Stimulated activated effector memory CD8-positive, alpha-beta T cell treated with anti-CD3 and anti-CD28 coated beads, Interleukin-12 subunit alpha, Interleukin-12 subunit beta, amount 100 ng/mL, for 72 hours (primary cell): ENCODE measurements around the gene PKNOX2.

Experiments
- ATAC-seq: fragments of 150-1000 bp; cut with Tn5 transposase; 2 replicates; pipeline ENCODE4 v1.10.0; 2021
- DNase-seq, 2 donors: peaks; one replicate each; pipeline ENCODE4 v3.0.0; 2021 to 2022; ENCODE audit warnings: low spot score in 2 of 2
- H3K27ac Mint-ChIP-seq: one replicate; pipeline ENCODE4 v1.8.0; 2022; ENCODE audit warnings: mild to moderate bottlenecking, mixed read lengths
- H3K36me3 Mint-ChIP-seq: one replicate; pipeline ENCODE4 v1.8.0; 2022; ENCODE audit warnings: mild to moderate bottlenecking, mixed read lengths
- H3K4me1 Mint-ChIP-seq: one replicate; pipeline ENCODE4 v1.8.0; 2022; ENCODE audit warnings: mixed read lengths
- H3K4me3 Mint-ChIP-seq: one replicate; pipeline ENCODE4 v1.8.0; 2022; ENCODE audit warnings: mild to moderate bottlenecking, mixed read lengths
- H3K9me3 Mint-ChIP-seq: one replicate; pipeline ENCODE4 v1.8.0; 2022; ENCODE audit warnings: mixed read lengths

PKNOX2 gene

DNA sequence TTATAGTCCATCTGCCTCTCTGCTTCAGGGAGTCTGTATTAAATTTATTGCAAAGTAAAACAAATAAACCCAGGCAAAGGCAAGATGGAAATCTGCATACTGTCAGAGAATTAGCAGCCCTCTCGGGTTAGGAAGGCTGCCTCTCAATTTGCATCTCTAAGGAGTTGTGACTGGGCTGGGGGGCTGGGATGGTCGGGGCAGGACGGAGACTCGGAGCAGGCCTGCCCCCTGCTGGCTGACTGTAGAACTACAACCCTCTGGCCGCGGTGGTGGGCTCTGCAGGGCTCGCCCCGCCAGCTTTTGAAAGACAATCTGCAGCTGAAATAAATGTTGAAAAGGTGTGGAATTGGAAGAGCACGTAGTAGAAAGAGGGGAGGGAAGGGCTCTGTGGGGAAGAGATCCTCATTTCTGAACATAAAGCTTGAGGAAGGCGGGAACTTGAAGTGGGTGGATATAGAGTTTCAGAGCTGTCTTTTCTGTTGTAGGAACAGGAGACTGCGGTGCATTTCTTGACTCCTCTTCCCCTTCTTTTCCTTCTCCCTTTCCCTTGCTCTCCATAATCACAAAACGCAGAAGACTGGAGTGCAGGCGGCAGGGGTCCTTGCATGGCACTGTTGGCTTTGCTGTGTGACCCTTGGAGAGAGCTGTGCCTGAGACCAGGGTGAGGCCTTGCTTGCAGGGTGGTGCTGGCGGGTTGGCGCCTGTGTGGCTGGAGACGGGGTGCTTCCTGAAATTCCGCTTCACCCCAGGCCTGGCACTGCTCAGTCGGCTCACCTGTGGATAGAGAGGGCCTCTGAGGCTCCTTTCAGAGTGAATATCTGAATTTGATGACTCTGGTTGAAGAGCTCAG lies 22.6 kb upstream of the PKNOX2 start:
- Mint-ChIP-seq H3K9me3 (no peaks in the 10 kb centered on the region), H3K4me3 (no peak overlapping the region), H3K27ac (no peak overlapping the region), H3K36me3 (no peaks in the 10 kb centered on the region), H3K4me1 (peaks cover 8% of the 10 kb centered on the region)
- peak; percentile 65 to 82 for DNase-seq
- ATAC-seq = peak; percentile 80

DNA sequence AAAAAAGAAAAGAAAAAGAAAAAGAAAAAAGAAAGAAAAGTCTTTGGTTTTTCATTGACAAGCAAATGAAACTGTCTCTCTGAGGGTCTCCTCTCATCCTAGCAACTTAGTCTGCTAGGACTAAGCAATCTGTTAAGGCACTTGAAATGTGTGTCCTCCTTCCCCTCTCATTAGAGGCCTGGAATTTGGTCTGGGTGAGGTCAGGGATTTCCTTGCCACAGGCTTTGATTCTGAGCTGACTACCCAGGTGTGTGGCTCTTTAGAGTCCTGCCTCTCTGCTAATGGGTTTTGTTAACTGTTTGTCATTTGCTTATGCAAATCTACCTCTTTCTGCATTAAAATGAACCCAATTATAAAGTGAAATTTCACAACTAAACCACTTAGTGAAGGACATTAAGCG lies 18.3 kb upstream of the PKNOX2 start:
- ATAC-seq = no peak

DNA sequence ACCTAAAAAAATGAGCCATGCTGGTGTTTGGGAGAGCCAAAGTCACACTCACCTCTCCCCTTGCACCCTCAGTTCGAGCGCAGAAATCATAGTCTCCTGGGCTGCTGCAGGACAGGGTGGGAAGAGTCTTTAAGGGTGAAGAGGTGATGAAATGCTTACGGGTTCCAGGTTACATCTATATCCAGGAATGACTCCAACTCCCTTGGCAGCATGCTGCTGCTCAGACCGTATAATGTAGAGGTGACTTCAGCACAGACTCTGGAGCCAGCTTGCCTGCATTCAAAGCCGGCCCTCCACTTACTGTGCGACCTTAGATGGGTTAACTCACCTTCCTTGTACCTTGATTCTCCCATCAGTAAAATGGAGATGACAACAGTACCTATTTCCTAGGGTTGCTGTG lies 17.3 kb upstream of the PKNOX2 start:
- Mint-ChIP-seq H3K9me3 (no peaks in the 10 kb centered on the region), H3K4me3 (no peak overlapping the region), H3K4me1 (no peaks in the 10 kb centered on the region), H3K36me3 (no peaks in the 10 kb centered on the region), H3K27ac (no peak overlapping the region)
- no peak for ATAC-seq
- no peak for DNase-seq

More for the DNA sequence above, 18.3 kb upstream of the PKNOX2 start:
- Mint-ChIP-seq H3K36me3 (no peaks in the 10 kb centered on the region), H3K4me3 (no peak overlapping the region), H3K9me3 (no peaks in the 10 kb centered on the region), H3K4me1 (peaks cover 8% of the 10 kb centered on the region), H3K27ac (no peak overlapping the region)
- DNase-seq = no peak

DNA sequence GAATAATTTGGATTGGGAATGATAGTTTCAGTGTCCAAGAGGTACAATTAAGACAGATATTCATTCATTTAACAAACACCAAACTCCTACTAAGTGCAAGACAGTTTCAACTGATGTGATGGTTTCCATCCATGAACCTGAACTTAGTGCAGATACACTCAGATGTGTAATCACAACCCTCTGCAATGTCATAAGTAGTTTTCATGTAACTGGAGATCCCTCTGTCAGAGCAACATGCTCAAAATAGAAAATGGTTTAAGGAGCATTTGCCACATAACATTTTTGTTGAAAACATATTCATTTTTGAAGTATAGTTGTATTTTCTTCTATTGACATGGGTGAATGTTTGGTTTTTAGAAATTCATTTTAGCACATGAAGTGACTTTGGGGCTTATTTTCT lies 16.5 kb upstream of the PKNOX2 start:
- Mint-ChIP-seq H3K4me1 (no peaks in the 10 kb centered on the region), H3K27ac (no peak overlapping the region), H3K4me3 (no peak overlapping the region), H3K9me3 (no peaks in the 10 kb centered on the region), H3K36me3 (no peaks in the 10 kb centered on the region)
- DNase-seq = no peak
- ATAC-seq = no peak

GRCh38 chr11:125148743-125149142 lies 15.8 kb upstream of the PKNOX2 start:
- no peaks in the 10 kb centered on the region for H3K4me1 Mint-ChIP-seq
- ATAC-seq (no peak), DNase-seq (no peak)
- no peaks in the 10 kb centered on the region for H3K36me3 Mint-ChIP-seq
- H3K27ac Mint-ChIP-seq = no peak overlapping the region
- H3K9me3 Mint-ChIP-seq = no peaks in the 10 kb centered on the region
- H3K4me3 Mint-ChIP-seq = no peak overlapping the region

DNA sequence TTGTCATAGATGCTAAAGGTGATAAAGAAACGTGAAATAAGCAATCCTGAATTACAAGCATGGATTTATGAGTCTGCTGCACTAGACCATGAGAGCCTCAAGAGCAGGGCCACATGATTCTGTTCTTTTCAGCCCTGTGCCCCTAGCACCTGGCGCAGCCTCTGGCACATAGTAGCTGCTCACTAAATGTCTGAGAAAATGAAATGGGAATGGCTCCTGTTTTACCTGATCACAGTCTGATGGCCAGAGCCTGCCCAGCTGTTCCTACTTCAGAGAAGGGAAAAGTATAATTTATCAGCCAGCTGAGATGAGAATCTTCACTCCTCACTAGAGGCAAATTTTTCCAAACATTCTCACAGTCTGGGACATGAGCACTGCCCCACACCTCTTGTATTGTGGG lies 10.7 kb upstream of the PKNOX2 start:
- Mint-ChIP-seq H3K4me1 (no peaks in the 10 kb centered on the region), H3K9me3 (no peaks in the 10 kb centered on the region), H3K27ac (no peak overlapping the region), H3K36me3 (no peaks in the 10 kb centered on the region), H3K4me3 (no peak overlapping the region)
- no peak for DNase-seq
- no peak for ATAC-seq

- DNase-seq (no peak), ATAC-seq (peak; percentile 29)
- no peak overlapping the region for H3K27ac Mint-ChIP-seq
- no peak overlapping the region for H3K4me3 Mint-ChIP-seq
- no peaks in the 10 kb centered on the region for H3K36me3 Mint-ChIP-seq
- H3K4me1 Mint-ChIP-seq = no peaks in the 10 kb centered on the region
- H3K9me3 Mint-ChIP-seq = no peaks in the 10 kb centered on the region
Measured at GRCh38 chr11:125154378-125155099, 10.0 kb upstream of the PKNOX2 start.

DNA sequence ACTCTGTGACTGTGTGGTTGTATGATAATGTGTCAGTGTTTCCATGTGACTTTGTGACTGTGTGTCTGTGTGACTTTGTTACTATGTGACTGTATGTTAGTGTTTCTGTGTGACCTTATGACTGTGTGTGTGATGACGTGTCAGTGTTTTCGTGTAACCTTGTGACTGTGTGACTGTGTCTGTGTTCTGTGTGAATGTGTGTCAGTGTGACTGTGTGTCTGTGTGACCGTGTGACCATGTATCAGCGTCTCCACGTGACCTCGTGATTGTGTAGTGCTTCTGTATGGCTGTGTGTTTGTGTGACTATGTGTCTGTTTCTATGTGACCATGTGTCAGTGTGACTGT lies 9.5 kb upstream of the PKNOX2 start:
- no peak overlapping the region for H3K4me3 Mint-ChIP-seq
- H3K36me3 Mint-ChIP-seq = no peaks in the 10 kb centered on the region
- H3K4me1 Mint-ChIP-seq = no peaks in the 10 kb centered on the region
- ATAC-seq (no peak), DNase-seq (no peak)
- H3K27ac Mint-ChIP-seq = no peak overlapping the region
- no peaks in the 10 kb centered on the region for H3K9me3 Mint-ChIP-seq

- H3K9me3 Mint-ChIP-seq = no peaks in the 10 kb centered on the region
- ATAC-seq = peak; percentile 12
- no peaks in the 10 kb centered on the region for H3K36me3 Mint-ChIP-seq
- no peaks in the 10 kb centered on the region for H3K4me1 Mint-ChIP-seq
- H3K27ac Mint-ChIP-seq = no peak overlapping the region
- no peak overlapping the region for H3K4me3 Mint-ChIP-seq
- no peak for DNase-seq
Measured at GRCh38 chr11:125155767-125156166, 8.8 kb upstream of the PKNOX2 start.

- no peak overlapping the region for H3K27ac Mint-ChIP-seq
- H3K4me3 Mint-ChIP-seq = no peak overlapping the region
- no peaks in the 10 kb centered on the region for H3K9me3 Mint-ChIP-seq
- H3K36me3 Mint-ChIP-seq = no peaks in the 10 kb centered on the region
- DNase-seq (no peak), ATAC-seq (no peak)
- no peaks in the 10 kb centered on the region for H3K4me1 Mint-ChIP-seq
Measured at GRCh38 chr11:125156346-125157117, 8.0 kb upstream of the PKNOX2 start.

DNA sequence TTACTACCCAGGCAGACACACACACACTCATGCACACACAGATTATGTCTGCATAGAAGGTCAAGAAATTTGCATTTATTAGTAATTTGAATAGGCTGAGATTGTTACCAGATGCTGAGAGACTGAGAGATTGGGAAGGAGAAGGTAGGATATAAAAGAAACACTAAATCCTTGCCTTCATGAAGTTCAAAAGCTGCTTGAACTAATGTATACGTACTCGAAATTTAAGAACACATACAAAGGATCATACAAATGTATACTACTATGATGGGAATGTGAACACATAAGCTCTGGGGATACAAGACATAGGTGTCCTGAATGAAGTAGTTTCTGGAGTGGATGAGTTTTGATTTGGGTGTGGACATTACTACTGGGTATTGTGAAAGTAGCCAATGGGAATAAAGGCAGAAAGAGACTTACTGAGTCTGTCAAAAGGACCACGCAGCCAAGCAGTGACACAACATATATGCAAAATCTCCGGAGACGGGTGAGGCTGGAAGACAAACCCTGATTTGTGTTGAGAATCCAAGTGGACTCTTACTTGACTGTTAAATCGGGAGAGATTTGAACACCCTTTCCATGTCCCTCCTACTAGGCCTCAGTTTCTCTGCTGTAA lies 7.3 kb upstream of the PKNOX2 start:
- no peak overlapping the region for H3K27ac Mint-ChIP-seq
- no peaks in the 10 kb centered on the region for H3K9me3 Mint-ChIP-seq
- ATAC-seq = no peak
- H3K4me1 Mint-ChIP-seq = no peaks in the 10 kb centered on the region
- no peak overlapping the region for H3K4me3 Mint-ChIP-seq
- no peaks in the 10 kb centered on the region for H3K36me3 Mint-ChIP-seq
- no peak for DNase-seq

- Mint-ChIP-seq H3K4me1 (no peaks in the 10 kb centered on the region), H3K9me3 (no peaks in the 10 kb centered on the region), H3K27ac (no peak overlapping the region), H3K36me3 (no peaks in the 10 kb centered on the region), H3K4me3 (no peak overlapping the region)
- ATAC-seq (no peak), DNase-seq (no peak)
Measured at GRCh38 chr11:125157953-125158680, 6.4 kb upstream of the PKNOX2 start.

DNA sequence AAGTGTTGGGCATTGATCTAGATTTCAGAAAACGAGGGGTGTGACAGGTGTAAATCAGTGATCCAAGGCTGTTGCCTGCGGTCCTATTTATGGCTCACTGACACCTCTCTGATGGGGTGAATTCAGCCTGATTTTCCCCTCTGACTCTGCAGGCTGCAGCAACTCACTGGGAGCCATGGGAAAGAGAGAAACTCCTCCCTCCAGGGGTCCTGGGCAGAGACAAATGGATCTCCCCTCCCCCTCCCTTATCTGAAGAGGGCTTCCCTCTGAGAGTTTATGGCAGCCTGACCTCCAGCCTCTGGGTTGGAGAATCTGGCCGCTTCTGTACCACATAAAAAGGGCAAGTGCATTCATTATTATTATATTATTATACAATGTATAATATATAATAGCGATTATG lies 1.8 kb upstream of the PKNOX2 start:
- Mint-ChIP-seq H3K4me3 (no peak overlapping the region), H3K36me3 (peaks cover 7% of the 10 kb centered on the region), H3K4me1 (peaks cover 26% of the 10 kb centered on the region), H3K9me3 (no peaks in the 10 kb centered on the region), H3K27ac (no peak overlapping the region)
- ATAC-seq = no peak
- DNase-seq = no peak

DNA sequence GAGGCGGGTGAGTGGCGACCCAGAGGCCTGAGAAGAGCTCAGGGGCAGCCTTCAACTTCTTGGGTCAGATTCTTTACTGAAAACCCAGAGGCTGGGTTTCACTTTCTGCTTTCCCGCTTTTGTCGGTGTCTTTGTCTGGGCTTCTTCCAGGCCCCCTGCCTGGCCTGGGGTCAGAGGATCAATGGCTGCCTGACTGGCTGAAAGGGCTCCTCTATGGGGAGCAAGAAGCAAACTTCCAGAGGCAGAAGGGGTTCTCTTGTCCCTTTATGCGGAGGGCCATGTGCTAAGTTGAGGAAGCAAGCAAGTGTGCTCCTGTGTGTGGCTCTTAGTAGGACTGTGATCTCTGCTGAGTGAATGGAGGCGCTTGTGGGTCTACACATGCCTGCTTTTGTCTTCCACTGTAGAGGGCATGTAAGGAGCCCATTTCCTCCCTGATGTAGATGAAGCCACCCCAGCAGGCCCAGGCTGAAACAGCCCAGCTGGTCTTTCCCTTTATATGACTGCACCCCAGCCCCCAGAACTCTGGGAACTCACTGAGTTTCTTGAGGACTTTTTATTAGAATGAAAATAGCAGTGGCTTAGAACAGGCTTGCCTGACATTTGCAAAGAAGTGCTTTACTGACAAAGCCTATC lies 1.0 kb upstream of the PKNOX2 start:
- peaks cover 26% of the 10 kb centered on the region for H3K4me1 Mint-ChIP-seq
- ATAC-seq (no peak), DNase-seq (no peak)
- H3K27ac Mint-ChIP-seq = no peak overlapping the region
- peaks cover 7% of the 10 kb centered on the region for H3K36me3 Mint-ChIP-seq
- no peaks in the 10 kb centered on the region for H3K9me3 Mint-ChIP-seq
- H3K4me3 Mint-ChIP-seq = peak overlapping the region; percentile 89
